ENCODE measurements around the gene WFIKKN1.
A peak's percentile ranks its signal among the peaks of the same experiment; 100 is the strongest.

- TF ChIP-seq POLR2A (IDR thresholded peaks at IDR 0.05; ENCODE audit: low read depth, low read length) (peak; percentile 52), CTCF (conservative IDR thresholded peaks at IDR 0.05; ENCODE audit: low read depth, low read length) (no peak), RCOR1 (IDR thresholded peaks at IDR 0.05; ENCODE audit: insufficient replicate concordance, low read length) (no peak), RAD21 (IDR thresholded peaks at IDR 0.05; ENCODE audit: low read length) (no peak), RFX5 (IDR thresholded peaks at IDR 0.05; ENCODE audit: low read depth, low read length) (no peak), ELK1 (IDR thresholded peaks at IDR 0.05; ENCODE audit: borderline replicate concordance, low read depth, low read length) (0 out of 2 replicates have a peak, but pooled peaks have one; percentile 15), MXI1 (IDR thresholded peaks at IDR 0.05; ENCODE audit: borderline replicate concordance, low read depth, low read length) (peak; percentile 97), USF2 (IDR thresholded peaks at IDR 0.05; ENCODE audit: low read depth, low read length) (peak; percentile 97), NFE2L2 (IDR thresholded peaks at IDR 0.05; ENCODE audit: low read depth, low read length) (no peak), MAFK (IDR thresholded peaks at IDR 0.05; ENCODE audit: low read depth, low read length) (no peak), BHLHE40 (IDR thresholded peaks at IDR 0.05; ENCODE audit: low read depth, low read length) (peak; percentile 41; the same call in 1 of the 2 replicates), CEBPB (IDR thresholded peaks at IDR 0.05; ENCODE audit: low read depth, low read length) (0 out of 2 replicates have a peak, but pooled peaks have one; percentile 3), MAZ (IDR thresholded peaks at IDR 0.05; ENCODE audit: borderline replicate concordance, low read depth, low read length) (peak; percentile 29; the same call in 1 of the 2 replicates)
Measured at GRCh38 chr16:648781-649589, 18.2 kb downstream of the WFIKKN1 start, which contains the start of gene WDR90.
